Measurements from ENCODE around the gene RET. TPM values are rescaled to one million over a fixed set of nuclear protein-coding genes. Genes with fewer than 3 reads are reported as not detected.

Gene RET
- total RNA-seq, 1 donor from 2014 or later = 0.59 TPM

- intact Hi-C loops (cut with micrococcal nuclease) = no loop called here
These were observed 16.6 kb upstream of the RET start for GRCh38 chr10:43060291-43060690.

GRCh38 chr10:43061331-43061730 lies 15.5 kb upstream of the RET start:
- intact Hi-C loops (cut with micrococcal nuclease) = no loop called here
- no peak for DNase-seq (ENCODE audit: low spot score)
- Mint-ChIP-seq H3K27ac (no peak overlapping the region), H3K4me1 (ENCODE audit: low read depth) (no peaks in the 10 kb centered on the region), H3K27me3 (ENCODE audit: low read depth) (peaks cover 2% of the 10 kb centered on the region), H3K36me3 (ENCODE audit: low read depth) (no peaks in the 10 kb centered on the region), H3K4me3 (ENCODE audit: low read depth) (no peak overlapping the region), H3K9me3 (no peaks in the 10 kb centered on the region)

More at GRCh38 chr10:43060291-43060690, 16.6 kb upstream of the RET start:
- Mint-ChIP-seq H3K27me3 (ENCODE audit: low read depth) (peaks cover 2% of the 10 kb centered on the region), H3K36me3 (ENCODE audit: low read depth) (no peaks in the 10 kb centered on the region), H3K4me1 (ENCODE audit: low read depth) (no peaks in the 10 kb centered on the region), H3K27ac (no peak overlapping the region), H3K4me3 (ENCODE audit: low read depth) (no peak overlapping the region), H3K9me3 (no peaks in the 10 kb centered on the region)
- no peak for DNase-seq (ENCODE audit: low spot score)

- Mint-ChIP-seq H3K27me3 (ENCODE audit: low read depth) (peaks cover 2% of the 10 kb centered on the region), H3K4me1 (ENCODE audit: low read depth) (no peaks in the 10 kb centered on the region), H3K9me3 (no peaks in the 10 kb centered on the region), H3K36me3 (ENCODE audit: low read depth) (no peaks in the 10 kb centered on the region), H3K4me3 (ENCODE audit: low read depth) (no peak overlapping the region), H3K27ac (no peak overlapping the region)
- no peak for DNase-seq (ENCODE audit: low spot score)
- intact Hi-C loops (cut with micrococcal nuclease) = no loop called here
These were observed 15.1 kb upstream of the RET start for GRCh38 chr10:43061760-43062159.

- intact Hi-C loops (cut with micrococcal nuclease) = no loop called here
- H3K9me3 Mint-ChIP-seq = no peaks in the 10 kb centered on the region
- DNase-seq (ENCODE audit: low spot score) = no peak
- H3K4me1 Mint-ChIP-seq (ENCODE audit: low read depth) = no peaks in the 10 kb centered on the region
- H3K36me3 Mint-ChIP-seq (ENCODE audit: low read depth) = no peaks in the 10 kb centered on the region
- peaks cover 2% of the 10 kb centered on the region for H3K27me3 Mint-ChIP-seq (ENCODE audit: low read depth)
- H3K27ac Mint-ChIP-seq = no peak overlapping the region
- H3K4me3 Mint-ChIP-seq (ENCODE audit: low read depth) = no peak overlapping the region
These were observed 14.3 kb upstream of the RET start for GRCh38 chr10:43062402-43063160.

GRCh38 chr10:43064331-43065075 lies 12.4 kb upstream of the RET start:
- Mint-ChIP-seq H3K4me1 (ENCODE audit: low read depth) (no peaks in the 10 kb centered on the region), H3K27ac (no peak overlapping the region), H3K27me3 (ENCODE audit: low read depth) (no peaks in the 10 kb centered on the region), H3K36me3 (ENCODE audit: low read depth) (no peaks in the 10 kb centered on the region), H3K4me3 (ENCODE audit: low read depth) (no peak overlapping the region), H3K9me3 (no peaks in the 10 kb centered on the region)
- no peak for DNase-seq (ENCODE audit: low spot score)
- intact Hi-C loops (cut with micrococcal nuclease) = no loop called here

- H3K27ac Mint-ChIP-seq = no peak overlapping the region
- no peaks in the 10 kb centered on the region for H3K36me3 Mint-ChIP-seq (ENCODE audit: low read depth)
These were observed 11.6 kb upstream of the RET start for GRCh38 chr10:43065234-43065633.

GRCh38 chr10:43065761-43066160 lies 11.1 kb upstream of the RET start:
- Mint-ChIP-seq H3K9me3 (no peaks in the 10 kb centered on the region), H3K27ac (no peak overlapping the region), H3K27me3 (ENCODE audit: low read depth) (no peaks in the 10 kb centered on the region), H3K4me1 (ENCODE audit: low read depth) (no peaks in the 10 kb centered on the region), H3K36me3 (ENCODE audit: low read depth) (no peaks in the 10 kb centered on the region), H3K4me3 (ENCODE audit: low read depth) (no peak overlapping the region)
- no peak for DNase-seq (ENCODE audit: low spot score)
- intact Hi-C loops (cut with micrococcal nuclease) = no loop called here

More at GRCh38 chr10:43065234-43065633, 11.6 kb upstream of the RET start:
- H3K9me3 Mint-ChIP-seq = no peaks in the 10 kb centered on the region
- intact Hi-C loops (cut with micrococcal nuclease) = no loop called here
- H3K27me3 Mint-ChIP-seq (ENCODE audit: low read depth) = no peaks in the 10 kb centered on the region
- DNase-seq (ENCODE audit: low spot score) = no peak
- H3K4me3 Mint-ChIP-seq (ENCODE audit: low read depth) = no peak overlapping the region
- H3K4me1 Mint-ChIP-seq (ENCODE audit: low read depth) = no peaks in the 10 kb centered on the region

GRCh38 chr10:43066481-43066880 lies 10.4 kb upstream of the RET start:
- intact Hi-C loops (cut with micrococcal nuclease) = no loop called here
- no peaks in the 10 kb centered on the region for H3K27me3 Mint-ChIP-seq (ENCODE audit: low read depth)
- H3K4me3 Mint-ChIP-seq (ENCODE audit: low read depth) = no peak overlapping the region
- no peak for DNase-seq (ENCODE audit: low spot score)
- H3K36me3 Mint-ChIP-seq (ENCODE audit: low read depth) = no peaks in the 10 kb centered on the region
- H3K9me3 Mint-ChIP-seq = no peaks in the 10 kb centered on the region
- no peak overlapping the region for H3K27ac Mint-ChIP-seq
- H3K4me1 Mint-ChIP-seq (ENCODE audit: low read depth) = no peaks in the 10 kb centered on the region

GRCh38 chr10:43067391-43068135 lies 9.3 kb upstream of the RET start:
- Mint-ChIP-seq H3K4me1 (ENCODE audit: low read depth) (no peaks in the 10 kb centered on the region), H3K36me3 (ENCODE audit: low read depth) (no peaks in the 10 kb centered on the region), H3K4me3 (ENCODE audit: low read depth) (no peak overlapping the region), H3K27ac (no peak overlapping the region), H3K27me3 (ENCODE audit: low read depth) (no peaks in the 10 kb centered on the region), H3K9me3 (no peaks in the 10 kb centered on the region)
- DNase-seq (ENCODE audit: low spot score) = no peak
- intact Hi-C loops (cut with micrococcal nuclease) = no loop called here

GRCh38 chr10:43068136-43068395 lies 8.8 kb upstream of the RET start:
- no peak for DNase-seq (ENCODE audit: low spot score)
- intact Hi-C loops (cut with micrococcal nuclease) = no loop called here
- no peaks in the 10 kb centered on the region for H3K9me3 Mint-ChIP-seq
- no peaks in the 10 kb centered on the region for H3K27me3 Mint-ChIP-seq (ENCODE audit: low read depth)
- no peak overlapping the region for H3K4me3 Mint-ChIP-seq (ENCODE audit: low read depth)
- no peaks in the 10 kb centered on the region for H3K4me1 Mint-ChIP-seq (ENCODE audit: low read depth)
- H3K36me3 Mint-ChIP-seq (ENCODE audit: low read depth) = no peaks in the 10 kb centered on the region
- no peak overlapping the region for H3K27ac Mint-ChIP-seq

- Mint-ChIP-seq H3K27ac (no peak overlapping the region), H3K4me1 (ENCODE audit: low read depth) (no peaks in the 10 kb centered on the region), H3K4me3 (ENCODE audit: low read depth) (no peak overlapping the region), H3K36me3 (ENCODE audit: low read depth) (no peaks in the 10 kb centered on the region), H3K9me3 (no peaks in the 10 kb centered on the region), H3K27me3 (ENCODE audit: low read depth) (no peaks in the 10 kb centered on the region)
- no peak for DNase-seq (ENCODE audit: low spot score)
- intact Hi-C loops (cut with micrococcal nuclease) = no loop called here
These were observed 8.2 kb upstream of the RET start for GRCh38 chr10:43068471-43069210.

GRCh38 chr10:43069211-43069515 lies 7.7 kb upstream of the RET start:
- Mint-ChIP-seq H3K27ac (no peak overlapping the region), H3K27me3 (ENCODE audit: low read depth) (no peaks in the 10 kb centered on the region), H3K4me1 (ENCODE audit: low read depth) (no peaks in the 10 kb centered on the region), H3K4me3 (ENCODE audit: low read depth) (no peak overlapping the region), H3K9me3 (no peaks in the 10 kb centered on the region), H3K36me3 (ENCODE audit: low read depth) (no peaks in the 10 kb centered on the region)
- intact Hi-C loops (cut with micrococcal nuclease) = no loop called here
- DNase-seq (ENCODE audit: low spot score) = no peak

GRCh38 chr10:43069579-43069978 lies 7.3 kb upstream of the RET start:
- DNase-seq (ENCODE audit: low spot score) = no peak
- Mint-ChIP-seq H3K4me3 (ENCODE audit: low read depth) (no peak overlapping the region), H3K9me3 (no peaks in the 10 kb centered on the region), H3K4me1 (ENCODE audit: low read depth) (no peaks in the 10 kb centered on the region), H3K27ac (no peak overlapping the region), H3K36me3 (ENCODE audit: low read depth) (no peaks in the 10 kb centered on the region), H3K27me3 (ENCODE audit: low read depth) (no peaks in the 10 kb centered on the region)
- intact Hi-C loops (cut with micrococcal nuclease) = no loop called here

Measured in activated T-helper 2 cell treated with anti-CD3 and anti-CD28 coated beads, Interferon-gamma antibody, Interleukin-2, Interleukin-4, amounts not matched to agents 10 μg/mL and 5 μg/mL and 100 μg/mL, durations not matched to agents 14 hours and 24 hours and 36 hours (primary cell).